Heart left ventricle (tissue), 16 donors: ENCODE measurements around the gene GRAMD1B. TPM values are rescaled to one million over a fixed set of nuclear protein-coding genes. Genes with fewer than 3 reads are reported as not detected.
A peak's percentile ranks its signal among the peaks of the same experiment; 100 is the strongest.
"Not testable (repeated sequence)": the region's sequence is repeated elsewhere in the genome, so short reads cannot be mapped to it uniquely, and the experiment has no call there.

Experiments
- ATAC-seq, 4 donors: fragments of 200-7000 bp; cut with Tn5 transposase; one replicate each; pipeline ENCODE4 v1.9.1; 2020 to 2022; ENCODE audit warnings: moderate library complexity in 4 of 4, mild to moderate bottlenecking in 3 of 4, moderate number of reproducible peaks in 1 of 4
- DNase-seq, 5 donors: peaks; one replicate each; pipeline ENCODE4 v3.0.0-alpha.2; 2020
- H3K27ac ChIP-seq, 12 donors: fragments of 200-600 bp; sonication (generic) in 4 of 12; one replicate each; pipeline versions ENCODE4 v1.5.0 to v1.8.0; 2016 to 2022; ENCODE audit warnings: mild to moderate bottlenecking in 2 of 12
- H3K27me3 ChIP-seq, 9 donors: fragments of 200-600 bp; sonication (generic) in 2 of 9; one replicate each; pipeline versions ENCODE4 v1.5.1 to v1.8.0; 2016 to 2022; ENCODE audit warnings: mild to moderate bottlenecking in 3 of 9
- H3K36me3 ChIP-seq, 9 donors: fragments of 200-600 bp; sonication (generic) in 2 of 9; one replicate each; pipeline versions ENCODE4 v1.5.0 to v1.8.0; 2018 to 2022; ENCODE audit warnings: mild to moderate bottlenecking in 2 of 9
- H3K4me1 ChIP-seq, 12 donors: fragments of 200-600 bp; sonication (generic) in 4 of 12; one replicate each; pipeline versions ENCODE4 v1.5.0 to v1.8.0; 2016 to 2022; ENCODE audit warnings: mild to moderate bottlenecking in 3 of 12
- H3K4me3 ChIP-seq, 12 donors: fragments of 200-600 bp; sonication (generic) in 4 of 12; one replicate each; pipeline versions ENCODE4 v1.5.0 to v1.8.0; 2017 to 2022; ENCODE audit warnings: mild to moderate bottlenecking in 9 of 12, moderate library complexity in 4 of 12
- H3K9me3 ChIP-seq, 12 donors: fragments of 200-600 bp; sonication (generic) in 4 of 12; one replicate each; pipeline versions ENCODE4 v1.5.0 to v1.8.0; 2016 to 2022; ENCODE audit warnings: mild to moderate bottlenecking in 1 of 12
- CTCF ChIP-seq, 12 donors: fragments of 200-600 bp; sonication (generic) in 4 of 12; IDR thresholded peaks; one replicate each; pipeline versions ENCODE4 v1.5.0 to v1.8.0; 2018 to 2022; ENCODE audit warnings: antibody characterized with exemption in 12 of 12, mild to moderate bottlenecking in 5 of 12
- POLR2A ChIP-seq, 2 donors: fragments of 450-650 bp; IDR thresholded peaks; one replicate each; pipeline ENCODE4 v1.6.1; 2017; ENCODE audit warnings: antibody characterized with exemption in 2 of 2, mild to moderate bottlenecking in 2 of 2, moderate library complexity in 2 of 2
- WGBS, 4 donors: extraction: QIAGEN DNeasy Blood & Tissue Kit in 2 of 4; methylation state at CpG; one replicate each; pipeline versions ENCODE4 v1.1.5 to v1.1.7; 2013 to 2018; 5-methylcytosine and 5-hydroxymethylcytosine counted together
- intact Hi-C, 10 donors: fragments of 100-400 bp; cut with DNase I; formaldehyde crosslinking; loops; one replicate each; pipeline versions ENCODE4 v1.11.1 to v1.14.2; 2022
- polyA plus RNA-seq, 2 donors: library from polyadenylated mRNA; stranded (reverse); fragments of 200-250 nt; gene quantifications; one replicate each; pipeline ENCODE4 v1.2.3, GENCODE V29; 2013
- total RNA-seq, 9 donors: library from RNA; depleted of rRNA in 2 of 9; stranded (reverse); fragments of >200 nt in 2 of 9; fragmentation: NEBNext Ultra II Directional in 3 of 9; extraction: Animal tissue kit (Norgen Biotek cat#: 25700) in 3 of 9; gene quantifications; one replicate each; pipeline versions ENCODE4 v1.1.0 to v1.2.4, GENCODE V29; 2016 to 2023
- donor health status: ischemic (EF 13 %, LVEDD 7.1; RV severe dilation, severe dysfunction).
- donor health status: healthy with polysubstance abuse.
- donor health status: DM: no; HTN: yes; CAD: no.
- donor health status: DM: no; HTN: no; CAD: no.
- donor health status: ischemic (EF 25% LVEDD 6.9; RV normal size, moderate dysfunction).
- donor health status: ischemic (EF 25% LVEDD 5.7; RV mildly dilated, moderate dysfunction).
- donor health status: healthy.
- donor health status: DM: yes; HTN: yes; CAD: no.
- donor health status: ischemic (EF 35%, LVEDD 5.7; RV mildly dilated, moderate dysfunction).
- donor health status: nonischemic (EF 11% LVEDD 7.7; RV severe dilation, severe dysfunction).
- donor health status: DM: yes; HTN: yes; CAD: no.
- donor health status: PGD.
- donor health status: ischemic (EF 29% LVEDD 5.4; RV normal size, mild dysfunction).
- donor health status: nonischemic (EF 23%, LVEDD 6.1; RV moderate dilation, normal function).

The GRAMD1B gene
- total and polyA plus RNA-seq, 11 donors, result 8.6 to 42.5 (median 23.0) TPM

- no peak overlapping the region for H3K4me3 ChIP-seq
- TF ChIP-seq CTCF (IDR thresholded peaks at IDR 0.05), result no peak
- TF ChIP-seq POLR2A (IDR thresholded peaks at IDR 0.05), result no peak
- peaks cover 0 to 54% (median 14%) of the 10 kb centered on the region in 12 donors for H3K4me1 ChIP-seq
- ATAC-seq (peak in 3 of 4 donors; percentile 32 to 42 (median 35)), DNase-seq (peak in 3 of 5 donors; percentile 37 to 44 (median 43))
- 38 to 60% (median 52%) methylated on average over 8 of the region's 8 CpGs for WGBS, 4 donors
- H3K27ac ChIP-seq, result peak overlapping the region in 9 of 12 donors; percentile 2 to 86 (median 42)
- H3K36me3 ChIP-seq, result peaks cover 0 to 3% (median 0%) of the 10 kb centered on the region in 9 donors
- H3K9me3 ChIP-seq, result no peaks in the 10 kb centered on the region
- H3K27me3 ChIP-seq, result no peaks in the 10 kb centered on the region
- intact Hi-C loops, result no loop called here
Observed at GRCh38 chr11:123457187-123457770, 27.2 kb downstream of the GRAMD1B start.

- no peak for TF ChIP-seq POLR2A (IDR thresholded peaks at IDR 0.05)
- no peak for TF ChIP-seq CTCF (IDR thresholded peaks at IDR 0.05)
- DNase-seq (no peak), ATAC-seq (no peak)
- H3K4me1 ChIP-seq, result peaks cover 0 to 41% (median 14%) of the 10 kb centered on the region in 12 donors
- intact Hi-C loops, result no loop called here
- no peaks in the 10 kb centered on the region for H3K27me3 ChIP-seq
- H3K4me3 ChIP-seq, result no peak overlapping the region
- H3K36me3 ChIP-seq, result peaks cover 0 to 3% (median 0%) of the 10 kb centered on the region in 9 donors
- H3K27ac ChIP-seq, result peak overlapping the region in 1 of 12 donors; percentile 86
- no peaks in the 10 kb centered on the region for H3K9me3 ChIP-seq
- 81 to 88% (median 85%) methylated on average over 2 of the region's 2 CpGs for WGBS, 4 donors
Observed at GRCh38 chr11:123458501-123458900, 28.4 kb downstream of the GRAMD1B start.

DNA sequence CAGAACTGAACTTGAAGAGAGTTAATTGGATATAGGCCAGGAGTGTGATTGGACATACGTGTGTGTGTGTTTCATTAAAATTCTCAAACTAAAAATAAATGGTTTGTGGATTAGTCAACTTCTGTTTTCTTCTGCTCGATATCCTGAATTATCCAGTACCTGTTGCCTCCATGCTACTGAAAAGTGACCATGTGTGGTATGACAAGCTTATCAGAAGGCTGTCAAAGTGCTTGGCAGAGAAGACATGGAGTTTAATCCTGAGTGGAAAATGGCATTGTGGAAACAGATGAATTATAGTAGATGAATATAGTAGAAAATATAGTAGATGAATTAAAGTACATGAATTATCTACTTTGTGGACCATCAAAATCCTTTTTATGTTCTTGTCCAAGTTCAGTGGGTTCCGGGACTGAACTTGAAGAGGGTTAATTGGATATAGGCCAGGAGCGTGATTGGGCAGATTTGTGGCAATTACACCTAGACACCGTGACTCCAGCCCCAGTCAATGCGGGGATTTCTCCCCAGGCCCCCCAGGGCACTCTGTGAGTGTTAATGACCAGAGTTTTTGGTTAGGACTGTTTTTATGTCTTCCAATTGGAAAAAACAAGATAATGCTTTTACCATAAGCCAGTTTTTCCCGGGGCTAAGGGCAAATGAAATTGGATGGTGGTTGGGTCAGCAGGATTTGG lies 30.1 kb downstream of the GRAMD1B start:
- Histone ChIP-seq H3K9me3 (no peaks in the 10 kb centered on the region), H3K36me3 (peaks cover 0 to 3% (median 0%) of the 10 kb centered on the region in 9 donors), H3K27ac (peak overlapping the region; percentile 55 to 94 (median 78)), H3K4me1 (peaks cover 0 to 30% (median 12%) of the 10 kb centered on the region in 12 donors), H3K4me3 (no peak overlapping the region), H3K27me3 (no peaks in the 10 kb centered on the region)
- TF ChIP-seq CTCF (IDR thresholded peaks at IDR 0.05) (no peak), POLR2A (IDR thresholded peaks at IDR 0.05) (no peak)
- DNase-seq (no peak), ATAC-seq (peak; percentile 63 to 68 (median 65))
- 46 to 52% (median 49%) methylated on average over 7 of the region's 7 CpGs for WGBS, 4 donors
- intact Hi-C loops, result loop anchor here in 1 of 10 donors (5.0 kb wide), 1 partner anchor 33 kb away; no protein-coding TSS in a partner anchor

DNA sequence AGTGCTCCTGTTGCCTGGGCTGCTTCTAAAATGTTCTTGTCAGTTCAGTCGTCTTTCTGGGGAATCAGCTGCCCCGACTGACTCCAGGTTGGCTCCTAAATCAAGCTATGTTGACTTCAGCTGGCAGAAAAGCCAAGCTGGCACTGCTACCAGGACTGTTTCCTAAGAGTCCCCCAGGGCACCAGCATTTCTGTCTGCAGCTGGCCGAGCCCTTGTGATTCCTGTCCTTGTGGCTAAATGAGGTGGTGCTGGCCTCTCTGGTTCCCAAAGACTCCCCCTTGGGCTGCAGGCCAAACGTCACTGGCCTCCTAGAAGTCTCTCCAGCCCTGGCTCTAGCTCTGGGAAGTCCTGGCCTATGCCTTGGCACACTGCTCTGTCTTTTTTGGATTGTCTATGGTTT lies 31.1 kb downstream of the GRAMD1B start:
- 30 to 46% (median 38%) methylated on average over 4 of the region's 4 CpGs for WGBS, 4 donors
- peak; percentile 54 to 90 (median 79) for DNase-seq
- Histone ChIP-seq H3K4me3 (no peak overlapping the region), H3K36me3 (peaks cover 0 to 3% (median 0%) of the 10 kb centered on the region in 9 donors), H3K27me3 (no peaks in the 10 kb centered on the region), H3K4me1 (peaks cover 0 to 30% (median 12%) of the 10 kb centered on the region in 12 donors), H3K27ac (peak overlapping the region; percentile 55 to 94 (median 78)), H3K9me3 (no peaks in the 10 kb centered on the region)
- TF ChIP-seq CTCF (IDR thresholded peaks at IDR 0.05) (peak in 1 of 12 donors; percentile 42), POLR2A (IDR thresholded peaks at IDR 0.05) (no peak)
- ATAC-seq, result peak; percentile 77 to 86 (median 84)
- intact Hi-C loops, result loop anchor here in 1 of 10 donors (5.0 kb wide), 1 partner anchor 34 kb away; no protein-coding TSS in a partner anchor

DNA sequence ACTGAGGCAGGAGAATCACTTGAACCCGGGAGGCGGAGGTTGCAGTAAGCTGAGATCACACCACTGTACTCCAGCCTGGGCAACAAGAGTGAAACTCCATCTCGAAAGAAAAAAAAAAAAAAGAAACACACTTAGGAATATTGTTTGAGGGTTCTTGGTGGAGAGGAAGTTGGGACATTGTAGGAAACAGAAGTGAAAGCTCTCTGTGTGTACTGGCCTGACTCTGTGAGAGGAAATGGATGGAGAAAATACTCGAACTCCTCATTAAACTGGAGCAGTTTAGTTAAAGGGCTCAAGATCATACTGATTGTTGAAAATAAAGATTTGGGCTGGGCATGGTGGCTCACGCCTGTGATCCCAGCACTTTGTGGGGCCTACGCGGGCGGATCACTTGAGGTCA lies 35.6 kb downstream of the GRAMD1B start:
- ATAC-seq, H3K27me3 ChIP-seq, intact Hi-C loops, H3K36me3 ChIP-seq, H3K9me3 ChIP-seq, H3K4me3 ChIP-seq, DNase-seq: not testable (repeated sequence)
- Histone ChIP-seq H3K27ac (peak overlapping the region in 1 of 12 donors; percentile 83), H3K4me1 (peaks cover 0 to 21% (median 5%) of the 10 kb centered on the region in 12 donors)
- 84 to 91% (median 85%) methylated on average over 8 of the region's 8 CpGs for WGBS, 4 donors

DNA sequence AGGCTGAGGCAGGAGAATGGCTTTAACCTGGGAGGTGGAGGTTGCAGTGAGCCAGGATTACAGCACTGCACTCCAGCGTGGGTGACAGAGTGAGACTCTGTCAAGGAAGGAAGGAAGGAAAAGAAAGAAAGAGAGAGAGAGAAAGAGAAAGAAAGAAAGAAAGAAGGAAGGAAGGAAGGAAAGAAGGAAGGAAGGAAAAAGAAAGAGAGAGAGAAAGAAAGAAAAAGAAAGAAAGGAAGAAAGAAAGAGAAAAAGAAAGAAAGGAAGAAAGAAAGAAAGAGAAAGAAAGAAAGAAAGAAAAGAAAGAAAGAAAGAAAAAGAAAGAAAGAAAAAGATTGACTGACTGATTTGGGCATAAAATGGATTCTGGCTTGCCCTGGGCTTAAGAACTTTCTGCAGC lies 36.1 kb downstream of the GRAMD1B start:
- H3K4me3 ChIP-seq, H3K27me3 ChIP-seq, DNase-seq, H3K9me3 ChIP-seq, intact Hi-C loops, ATAC-seq, H3K36me3 ChIP-seq: not testable (repeated sequence)
- Histone ChIP-seq H3K27ac (peak overlapping the region in 1 of 12 donors; percentile 83), H3K4me1 (peaks cover 0 to 16% (median 2%) of the 10 kb centered on the region in 12 donors)
- 80 to 91% (median 81%) methylated on average over 1 of the region's 1 CpG for WGBS, 4 donors
